ENCODE data around the gene MRPL40.

GRCh38 chr22:19419464-19420178, 12.7 kb upstream of the MRPL40 start:
- TF ChIP-seq CTCF (IDR thresholded peaks at IDR 0.05) = no peak
- TF ChIP-seq POLR2A (IDR thresholded peaks at IDR 0.05) = no peak
